Measurements from ENCODE around the gene MACROD2.

The MACROD2 gene

GRCh38 chr20:15843777-15844176, 1848.5 kb downstream of the MACROD2 start:
- no peak for DNase-seq (ENCODE audit: low read depth)
- TF ChIP-seq CTCF (conservative IDR thresholded peaks at IDR 0.05; ENCODE audit: low read depth, low read length) = no peak
- no peak overlapping the region for H3K4me3 ChIP-seq (ENCODE audit: low read length)

- H3K4me3 ChIP-seq (ENCODE audit: low read length) = no peak overlapping the region
Observed at GRCh38 chr20:15847196-15847784, 1852.0 kb downstream of the MACROD2 start.

GRCh38 chr20:15848126-15848525, 1852.8 kb downstream of the MACROD2 start:
- TF ChIP-seq CTCF (conservative IDR thresholded peaks at IDR 0.05; ENCODE audit: low read depth, low read length) = no peak
- no peak for DNase-seq (ENCODE audit: low read depth)
- H3K4me3 ChIP-seq (ENCODE audit: low read length) = no peak overlapping the region

More at GRCh38 chr20:15847196-15847784, 1852.0 kb downstream of the MACROD2 start:
- TF ChIP-seq CTCF (conservative IDR thresholded peaks at IDR 0.05; ENCODE audit: low read depth, low read length) = no peak
- DNase-seq (ENCODE audit: low read depth) = no peak

- DNase-seq (ENCODE audit: low read depth) = no peak
Observed at GRCh38 chr20:15848995-15849610, 1853.8 kb downstream of the MACROD2 start.

GRCh38 chr20:15851576-15852215, 1856.4 kb downstream of the MACROD2 start:
- TF ChIP-seq CTCF (conservative IDR thresholded peaks at IDR 0.05; ENCODE audit: low read depth, low read length) = no peak
- no peak for DNase-seq (ENCODE audit: low read depth)
- no peak overlapping the region for H3K4me3 ChIP-seq (ENCODE audit: low read length)

More at GRCh38 chr20:15848995-15849610, 1853.8 kb downstream of the MACROD2 start:
- no peak overlapping the region for H3K4me3 ChIP-seq (ENCODE audit: low read length)
- TF ChIP-seq CTCF (conservative IDR thresholded peaks at IDR 0.05; ENCODE audit: low read depth, low read length) = no peak

DNA sequence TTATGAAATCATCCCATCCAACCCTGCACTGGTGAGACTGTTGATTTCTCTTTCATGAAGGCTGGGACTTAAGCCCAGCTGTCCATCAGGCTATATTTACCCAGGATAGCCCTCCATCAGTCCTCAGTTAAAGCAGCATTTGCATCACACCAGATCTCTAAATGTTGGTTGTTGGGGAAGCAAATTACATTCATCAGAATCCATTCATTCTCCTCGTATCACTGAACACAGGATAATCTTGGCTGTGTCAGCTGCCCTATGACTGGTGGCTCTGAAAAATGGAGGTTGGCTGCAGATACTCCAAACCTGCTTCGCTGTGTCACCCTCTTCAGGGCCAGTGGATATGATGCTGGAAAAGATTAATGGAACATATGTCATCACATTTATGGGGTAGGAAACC, 1859.6 kb downstream of the MACROD2 start:
- DNase-seq (ENCODE audit: low read depth) = no peak
- no peak for TF ChIP-seq CTCF (conservative IDR thresholded peaks at IDR 0.05; ENCODE audit: low read depth, low read length)
- H3K4me3 ChIP-seq (ENCODE audit: low read length) = no peak overlapping the region

Data from retinal pigment epithelial cell (primary cell).